ENCODE results near the gene MLKL.

Gene MLKL

GRCh38 chr16:74744566-74744965 is 43.9 kb upstream of the MLKL start:
- DNase-seq (ENCODE audit: low read depth in 1 of 2, low spot score in 1 of 2), result no peak
- H3K27ac ChIP-seq (replicated peaks), result no peak overlapping the region
- no peaks in the 10 kb centered on the region for H3K27me3 ChIP-seq (ENCODE audit: insufficient read depth, poor library complexity, severe bottlenecking)
- H3K4me3 ChIP-seq (replicated peaks; ENCODE audit: insufficient read depth, low read length), result no peak overlapping the region
- TF ChIP-seq, protein P1, sequence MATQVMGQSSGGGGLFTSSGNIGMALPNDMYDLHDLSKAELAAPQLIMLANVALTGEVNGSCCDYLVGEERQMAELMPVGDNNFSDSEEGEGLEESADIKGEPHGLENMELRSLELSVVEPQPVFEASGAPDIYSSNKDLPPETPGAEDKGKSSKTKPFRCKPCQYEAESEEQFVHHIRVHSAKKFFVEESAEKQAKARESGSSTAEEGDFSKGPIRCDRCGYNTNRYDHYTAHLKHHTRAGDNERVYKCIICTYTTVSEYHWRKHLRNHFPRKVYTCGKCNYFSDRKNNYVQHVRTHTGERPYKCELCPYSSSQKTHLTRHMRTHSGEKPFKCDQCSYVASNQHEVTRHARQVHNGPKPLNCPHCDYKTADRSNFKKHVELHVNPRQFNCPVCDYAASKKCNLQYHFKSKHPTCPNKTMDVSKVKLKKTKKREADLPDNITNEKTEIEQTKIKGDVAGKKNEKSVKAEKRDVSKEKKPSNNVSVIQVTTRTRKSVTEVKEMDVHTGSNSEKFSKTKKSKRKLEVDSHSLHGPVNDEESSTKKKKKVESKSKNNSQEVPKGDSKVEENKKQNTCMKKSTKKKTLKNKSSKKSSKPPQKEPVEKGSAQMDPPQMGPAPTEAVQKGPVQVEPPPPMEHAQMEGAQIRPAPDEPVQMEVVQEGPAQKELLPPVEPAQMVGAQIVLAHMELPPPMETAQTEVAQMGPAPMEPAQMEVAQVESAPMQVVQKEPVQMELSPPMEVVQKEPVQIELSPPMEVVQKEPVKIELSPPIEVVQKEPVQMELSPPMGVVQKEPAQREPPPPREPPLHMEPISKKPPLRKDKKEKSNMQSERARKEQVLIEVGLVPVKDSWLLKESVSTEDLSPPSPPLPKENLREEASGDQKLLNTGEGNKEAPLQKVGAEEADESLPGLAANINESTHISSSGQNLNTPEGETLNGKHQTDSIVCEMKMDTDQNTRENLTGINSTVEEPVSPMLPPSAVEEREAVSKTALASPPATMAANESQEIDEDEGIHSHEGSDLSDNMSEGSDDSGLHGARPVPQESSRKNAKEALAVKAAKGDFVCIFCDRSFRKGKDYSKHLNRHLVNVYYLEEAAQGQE (IDR thresholded peaks at IDR 0.05; ENCODE audit: insufficient replicate concordance, low read depth), result no peak
- TF ChIP-seq POLR2AphosphoS5 (IDR thresholded peaks at IDR 0.05; ENCODE audit: low read depth) (no peak), GABPA (IDR thresholded peaks at IDR 0.05; ENCODE audit: low read depth) (no peak), SPI1 (IDR thresholded peaks at IDR 0.05; ENCODE audit: borderline replicate concordance, low read depth) (no peak)
- TF ChIP-seq, protein P2, sequence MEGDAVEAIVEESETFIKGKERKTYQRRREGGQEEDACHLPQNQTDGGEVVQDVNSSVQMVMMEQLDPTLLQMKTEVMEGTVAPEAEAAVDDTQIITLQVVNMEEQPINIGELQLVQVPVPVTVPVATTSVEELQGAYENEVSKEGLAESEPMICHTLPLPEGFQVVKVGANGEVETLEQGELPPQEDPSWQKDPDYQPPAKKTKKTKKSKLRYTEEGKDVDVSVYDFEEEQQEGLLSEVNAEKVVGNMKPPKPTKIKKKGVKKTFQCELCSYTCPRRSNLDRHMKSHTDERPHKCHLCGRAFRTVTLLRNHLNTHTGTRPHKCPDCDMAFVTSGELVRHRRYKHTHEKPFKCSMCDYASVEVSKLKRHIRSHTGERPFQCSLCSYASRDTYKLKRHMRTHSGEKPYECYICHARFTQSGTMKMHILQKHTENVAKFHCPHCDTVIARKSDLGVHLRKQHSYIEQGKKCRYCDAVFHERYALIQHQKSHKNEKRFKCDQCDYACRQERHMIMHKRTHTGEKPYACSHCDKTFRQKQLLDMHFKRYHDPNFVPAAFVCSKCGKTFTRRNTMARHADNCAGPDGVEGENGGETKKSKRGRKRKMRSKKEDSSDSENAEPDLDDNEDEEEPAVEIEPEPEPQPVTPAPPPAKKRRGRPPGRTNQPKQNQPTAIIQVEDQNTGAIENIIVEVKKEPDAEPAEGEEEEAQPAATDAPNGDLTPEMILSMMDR (IDR thresholded peaks at IDR 0.05; ENCODE audit: insufficient read depth, low read length), result no peak

DNA sequence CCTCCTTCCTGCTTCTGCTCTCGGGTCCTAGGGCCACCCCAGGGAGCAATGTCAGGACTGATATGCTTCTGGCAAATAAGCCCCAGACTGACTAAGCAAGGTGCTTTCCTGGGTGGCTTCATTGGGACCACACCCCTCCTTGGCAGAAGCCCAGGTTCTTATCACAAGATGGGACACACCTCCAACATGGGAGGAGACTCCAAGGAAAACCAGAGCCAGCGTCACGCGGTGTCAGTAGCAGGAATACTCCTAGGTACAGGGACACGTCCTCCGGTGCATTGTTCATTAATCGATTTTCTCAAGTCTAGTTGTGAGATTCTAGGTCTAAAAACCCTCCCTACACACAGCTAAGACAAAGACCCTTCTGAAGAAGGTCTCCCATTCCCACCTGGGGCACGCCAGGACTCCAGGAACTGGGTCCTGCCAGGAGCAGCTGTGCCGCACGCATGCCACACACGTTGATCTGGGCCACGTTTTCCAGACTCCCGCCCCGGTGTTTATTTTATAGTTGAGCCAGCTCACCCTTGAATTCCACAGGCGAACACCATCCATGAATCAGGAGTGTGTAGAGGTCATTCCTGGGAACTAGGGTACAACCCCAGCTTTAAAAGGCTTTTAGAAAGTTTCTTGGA is 43.1 kb upstream of the MLKL start:
- Histone ChIP-seq H3K4me3 (replicated peaks; ENCODE audit: insufficient read depth, low read length) (no peak overlapping the region), H3K27me3 (ENCODE audit: insufficient read depth, poor library complexity, severe bottlenecking) (no peaks in the 10 kb centered on the region), H3K27ac (replicated peaks) (no peak overlapping the region)
- TF ChIP-seq SPI1 (IDR thresholded peaks at IDR 0.05; ENCODE audit: borderline replicate concordance, low read depth), result no peak
- TF ChIP-seq, protein P1 (IDR thresholded peaks at IDR 0.05; ENCODE audit: insufficient replicate concordance, low read depth), result no peak
- no peak for TF ChIP-seq GABPA (IDR thresholded peaks at IDR 0.05; ENCODE audit: low read depth)
- no peak for DNase-seq (ENCODE audit: low read depth in 1 of 2, low spot score in 1 of 2)

GRCh38 chr16:74743045-74743667 is 42.5 kb upstream of the MLKL start:
- Histone ChIP-seq H3K4me3 (replicated peaks; ENCODE audit: insufficient read depth, low read length) (no peak overlapping the region), H3K27ac (replicated peaks) (no peak overlapping the region), H3K27me3 (ENCODE audit: insufficient read depth, poor library complexity, severe bottlenecking) (no peaks in the 10 kb centered on the region)
- TF ChIP-seq, protein P2 (IDR thresholded peaks at IDR 0.05; ENCODE audit: insufficient read depth, low read length), result no peak
- TF ChIP-seq POLR2AphosphoS5 (IDR thresholded peaks at IDR 0.05; ENCODE audit: low read depth) (no peak), GABPA (IDR thresholded peaks at IDR 0.05; ENCODE audit: low read depth) (no peak), SPI1 (IDR thresholded peaks at IDR 0.05; ENCODE audit: borderline replicate concordance, low read depth) (no peak)
- TF ChIP-seq, protein P1 (IDR thresholded peaks at IDR 0.05; ENCODE audit: insufficient replicate concordance, low read depth), result no peak
- no peak for DNase-seq (ENCODE audit: low read depth in 1 of 2, low spot score in 1 of 2)

Measured in HL-60 (cell line).